K562 (cell line): Measurements from ENCODE around the gene RACK1. TPM values are rescaled to one million over a fixed set of nuclear protein-coding genes. Genes with fewer than 3 reads are reported as not detected.
A peak's percentile ranks its signal among the peaks of the same experiment; 100 is the strongest.

Experiments
- BRD4 ChIP-seq: fragments of 200-600 bp; sonication (generic); IDR thresholded peaks from 2 replicates; pipeline ENCODE4 v1.6.1; 2017; ENCODE audit warnings: inconsistent platforms
- CAMTA2 ChIP-seq: fragments of 250-450 bp; sonication (Bioruptor Pico); conservative IDR thresholded peaks from 2 replicates; pipeline ENCODE4 v1.5.1; 2022
- CUX1 ChIP-seq: fragments of 200-800 bp; sonication (Bioruptor generic); IDR thresholded peaks from 2 replicates; pipeline ENCODE4 v1.6.1; 2016; ENCODE audit warnings: missing genetic modification characterization, missing compliant biosample characterization
- DMBX1 ChIP-seq: fragments of 250-450 bp; sonication (Bioruptor Pico); IDR thresholded peaks from 2 replicates; pipeline ENCODE4 v1.8.0; 2022; ENCODE audit warnings: inconsistent platforms, mild to moderate bottlenecking, moderate library complexity, borderline replicate concordance
- FIP1L1 ChIP-seq: fragments of 200-400 bp; formaldehyde crosslinking; IDR thresholded peaks from 2 replicates; pipeline ENCODE4 v1.6.1; 2018; ENCODE audit warnings: mild to moderate bottlenecking, low read depth, low read length; ENCODE audit not compliant: poor library complexity, severe bottlenecking
- FOXJ2 ChIP-seq: fragments of 200-800 bp; sonication (Bioruptor generic); IDR thresholded peaks from 2 replicates; pipeline ENCODE4 v1.6.1; 2016; ENCODE audit warnings: missing genetic modification characterization, missing compliant biosample characterization
- HMG20A ChIP-seq: fragments of 450-650 bp; formaldehyde crosslinking; conservative IDR thresholded peaks from 2 replicates; pipeline ENCODE4 v1.4.0; 2020; ENCODE audit warnings: mild to moderate bottlenecking, mixed read lengths
- HOXB6 ChIP-seq: fragments of 250-450 bp; sonication (Bioruptor Pico); IDR thresholded peaks from 2 replicates; pipeline ENCODE4 v1.5.1; 2022; ENCODE audit warnings: mild to moderate bottlenecking, borderline replicate concordance
- NCOR1 ChIP-seq: fragments of 450-650 bp; IDR thresholded peaks from 2 replicates; pipeline ENCODE4 v1.6.1; 2016; ENCODE audit warnings: mild to moderate bottlenecking, moderate library complexity
- PATZ1 ChIP-seq: fragments of 250-450 bp; sonication (Bioruptor Pico); IDR thresholded peaks from 2 replicates; pipeline ENCODE4 v1.5.0; 2020; ENCODE audit warnings: mild to moderate bottlenecking, borderline replicate concordance
- POLR2G ChIP-seq: fragments of 200-400 bp; formaldehyde crosslinking; IDR thresholded peaks from 2 replicates; pipeline ENCODE4 v1.6.1; 2017; ENCODE audit warnings: low read depth, mild to moderate bottlenecking, antibody characterized with exemption, low read length, moderate library complexity
- PRMT5 ChIP-seq: sonication (generic); formaldehyde crosslinking; IDR thresholded peaks from 2 replicates; pipeline ENCODE4 v1.5.0; 2020; ENCODE audit warnings: missing genetic modification reagents
- RCOR1 ChIP-seq, 2 experiments: IDR thresholded peaks; 2 replicates each; pipeline ENCODE4 v1.6.1; 2012; ENCODE audit warnings: low read depth in 2 of 2, low read length in 2 of 2, borderline replicate concordance in 1 of 2, improper control_type of control experiment in 1 of 2
- SIRT6 ChIP-seq: IDR thresholded peaks from one replicate; pipeline ENCODE4 v1.6.1; 2012; ENCODE audit warnings: low read depth, mild to moderate bottlenecking, control low read depth, inconsistent platforms, low read length, moderate library complexity
- SMARCC2 ChIP-seq: fragments of 450-650 bp; IDR thresholded peaks from 2 replicates; pipeline ENCODE4 v1.6.1; 2017; ENCODE audit warnings: antibody characterized with exemption, moderate library complexity, mild to moderate bottlenecking, low read depth
- U2AF2 ChIP-seq: fragments of 200-400 bp; formaldehyde crosslinking; optimal IDR thresholded peaks from 2 replicates; pipeline ENCODE3; 2017; ENCODE audit warnings: low read depth, mild to moderate bottlenecking, low read length
- XRCC4 ChIP-seq: IDR thresholded peaks from one replicate; pipeline ENCODE4 v1.6.1; 2011; ENCODE audit not compliant: insufficient read depth, insufficient read length; ENCODE audit errors: extremely low read depth
- XRCC5 ChIP-seq: fragments of 200-400 bp; formaldehyde crosslinking; IDR thresholded peaks from 2 replicates; pipeline ENCODE4 v1.6.1; 2017; ENCODE audit warnings: low read depth, mild to moderate bottlenecking, low read length
- ZFP36 ChIP-seq: fragments of 150-350 bp; IDR thresholded peaks from 2 replicates; pipeline ENCODE4 v1.6.1; 2018; ENCODE audit warnings: low read length, low read depth; ENCODE audit not compliant: partially characterized antibody
- ZNF12 ChIP-seq: sonication (generic); formaldehyde crosslinking; IDR thresholded peaks from 2 replicates; pipeline ENCODE4 v1.4.0; 2020; ENCODE audit warnings: mild to moderate bottlenecking, missing genetic modification reagents
- ZNF586 ChIP-seq: fragments of 450-650 bp; formaldehyde crosslinking; conservative IDR thresholded peaks from 2 replicates; pipeline ENCODE4 v1.4.0; 2020; ENCODE audit warnings: mild to moderate bottlenecking, moderate library complexity
- polyA plus RNA-seq, 8 experiments: library from polyadenylated mRNA; depleted of rRNA in 4 of 8; stranded (reverse) in 5 of 8; unstranded in 3 of 8; fragments of >200 nt; fragmentation: Nextera tagmentation in 2 of 8; fragmentation: Illumina TruSeq in 1 of 8; extraction: Ambion mirVana in 2 of 8; extraction: Trizol in 1 of 8; gene quantifications; 2 replicates each; pipeline versions ENCODE4 v1.2.1 to v1.2.3, GENCODE V29; 2011 to 2014; ENCODE audit warnings: inconsistent platforms in 1 of 8, missing spikeins in 1 of 8
- total RNA-seq, 7 experiments: library from RNA; depleted of rRNA in 6 of 7; stranded (reverse); fragments of >200 nt in 6 of 7; fragmentation: Illumina TruSeq in 2 of 7; extraction: Trizol in 2 of 7; gene quantifications; 2 replicates each; pipeline versions ENCODE4 v1.2.1 to v1.2.3, GENCODE V29; 2011 to 2021; ENCODE audit warnings: low replicate concordance in 1 of 7

RACK1 gene
- total and polyA plus RNA-seq, 9 of the 15 experiments (the other 6 are each of a cell fraction or from before 2014, with no cell fraction given), result 2,303 to 5,311 (median 3,833) TPM

GRCh38 chr5:181260720-181261319 is 17.1 kb upstream of the RACK1 start, which contains the start of gene TRIM52 (continued):
- TF ChIP-seq PATZ1, result no peak
- no peak for TF ChIP-seq U2AF2
- no peak for TF ChIP-seq DMBX1 (CRISPR knock-in tag)
- TF ChIP-seq ZNF12, result peak; percentile 78; the same call in 1 of the 2 replicates
- no peak for TF ChIP-seq CUX1
- no peak for TF ChIP-seq NCOR1
- TF ChIP-seq FIP1L1, result no peak
- TF ChIP-seq PRMT5, result no peak
- TF ChIP-seq FOXJ2 (tag), result no peak
- no peak for TF ChIP-seq CAMTA2 (CRISPR knock-in tag)
- TF ChIP-seq SIRT6, result no peak
- peak in 1 of 2 experiments; percentile 64; a peak in 1 of 4 replicates for TF ChIP-seq RCOR1 (IDR thresholded peaks at IDR 0.05; ENCODE audit: borderline replicate concordance in 1 of 2, low read depth in 2 of 2, low read length in 2 of 2)
- peak; percentile 86 for TF ChIP-seq POLR2G
- TF ChIP-seq ZFP36, result no peak
- TF ChIP-seq XRCC4, result no peak
- no peak for TF ChIP-seq SMARCC2
- no peak for TF ChIP-seq HOXB6 (CRISPR knock-in tag)
- TF ChIP-seq HMG20A (CRISPR knock-in tag), result no peak
- no peak for TF ChIP-seq BRD4
- 0 out of 2 replicates have a peak, but pooled peaks have one; percentile 26 for TF ChIP-seq XRCC5
- no peak for TF ChIP-seq ZNF586 (CRISPR knock-in tag)
